Gastroesophageal sphincter (tissue), 4 donors: ENCODE measurements around the gene IL17RB. TPM values are rescaled to one million over a fixed set of nuclear protein-coding genes. Genes with fewer than 3 reads are reported as not detected.

Source experiments
- ATAC-seq: fragments of 150-250 bp; one replicate; pipeline ENCODE4 v1.9.1; 2016; ENCODE audit warnings: mild to moderate bottlenecking, moderate library complexity
- H3K27ac ChIP-seq, 4 donors: fragments of 200-600 bp; sonication (generic) in 3 of 4; 1 replicate in 3 of 4; 2 replicates in 1 of 4; pipeline ENCODE4 v1.5.1; 2016 to 2019
- H3K27me3 ChIP-seq: fragments of 200-600 bp; sonication (generic); one replicate; pipeline ENCODE4 v1.5.1; 2019
- H3K36me3 ChIP-seq, 2 donors: fragments of 200-600 bp; sonication (generic); one replicate each; pipeline ENCODE4 v1.5.1; 2019; ENCODE audit warnings: control low read depth in 1 of 2
- H3K4me1 ChIP-seq, 3 donors: fragments of 200-600 bp; sonication (generic); 1 replicate in 2 of 3; 2 replicates in 1 of 3; pipeline ENCODE4 v1.5.1; 2016 to 2019; ENCODE audit warnings: control low read depth in 2 of 3
- H3K4me3 ChIP-seq, 2 donors: fragments of 200-600 bp; sonication (generic); one replicate each; pipeline ENCODE4 v1.5.1; 2019; ENCODE audit warnings: mild to moderate bottlenecking in 1 of 2, moderate library complexity in 1 of 2
- H3K9me3 ChIP-seq, 3 donors: fragments of 200-600 bp; sonication (generic); one replicate each; pipeline ENCODE4 v1.5.1; 2017 to 2019; ENCODE audit warnings: control low read depth in 2 of 3
- EP300 ChIP-seq: sonication (generic); formaldehyde crosslinking; IDR thresholded peaks from one replicate; pipeline ENCODE4 v1.6.1; 2017; ENCODE audit warnings: antibody characterized with exemption, mild to moderate bottlenecking
- POLR2A ChIP-seq, 2 donors: fragments of 450-650 bp; IDR thresholded peaks; one replicate each; pipeline ENCODE4 v1.6.1; 2017; ENCODE audit warnings: antibody characterized with exemption in 2 of 2, mild to moderate bottlenecking in 2 of 2, moderate library complexity in 1 of 2
- POLR2AphosphoS5 ChIP-seq: sonication (generic); formaldehyde crosslinking; IDR thresholded peaks from one replicate; pipeline ENCODE4 v1.6.1; 2017; ENCODE audit warnings: antibody characterized with exemption
- whole genome bisulfite sequencing, 2 donors: methylation state at CpG; one replicate each; pipeline ENCODE4 v1.1.5; 2018; ENCODE audit warnings: low coverage in 1 of 2; 5-methylcytosine and 5-hydroxymethylcytosine counted together
- total RNA-seq, 4 donors: library from RNA; depleted of rRNA; stranded (reverse); fragments of >200 nt; gene quantifications; one replicate each; pipeline ENCODE4 v1.1.0, GENCODE V29; 2016
- TF ChIP-seq, protein P1 (sequence below), 4 experiments: fragments of 200-600 bp in 2 of 4; fragments of 450-650 bp in 2 of 4; sonication (generic) in 1 of 4; IDR thresholded peaks; one replicate each; pipeline ENCODE4 v1.5.1; 2017 to 2019; ENCODE audit warnings: antibody characterized with exemption in 4 of 4, mild to moderate bottlenecking in 2 of 4, moderate library complexity in 2 of 4

Gene IL17RB
- total RNA-seq, 4 donors from 2014 or later: 0.19 to 1.1 (median 0.45) TPM

DNA sequence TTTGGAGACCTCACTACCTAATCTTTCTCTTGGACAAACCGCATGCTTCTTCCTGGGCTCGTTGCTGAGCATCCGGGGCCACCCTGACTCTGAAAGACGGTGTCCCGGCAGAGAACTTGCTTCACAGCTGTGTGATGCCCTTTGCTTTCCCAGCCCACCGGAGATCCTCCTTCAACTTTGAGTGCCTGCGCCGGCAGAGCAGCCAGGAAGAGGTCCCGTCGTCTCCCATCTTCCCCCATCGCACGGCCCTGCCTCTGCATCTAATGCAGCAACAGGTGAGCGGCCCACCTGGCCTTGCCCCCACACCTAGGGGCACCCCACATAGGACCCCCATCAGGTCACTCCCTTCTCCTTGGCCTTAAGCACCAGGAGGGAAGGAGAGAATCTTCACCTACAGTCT lies 37.9 kb upstream of the IL17RB start:
- H3K27me3 ChIP-seq: no peaks in the 10 kb centered on the region
- no peak overlapping the region for H3K4me3 ChIP-seq
- H3K27ac ChIP-seq: no peak overlapping the region
- no peaks in the 10 kb centered on the region for H3K36me3 ChIP-seq
- H3K4me1 ChIP-seq: peaks cover 0 to 6% (median 0%) of the 10 kb centered on the region in 3 donors
- TF ChIP-seq POLR2AphosphoS5 (no peak), EP300 (no peak), POLR2A (IDR thresholded peaks at IDR 0.05) (no peak)
- TF ChIP-seq, protein P1, sequence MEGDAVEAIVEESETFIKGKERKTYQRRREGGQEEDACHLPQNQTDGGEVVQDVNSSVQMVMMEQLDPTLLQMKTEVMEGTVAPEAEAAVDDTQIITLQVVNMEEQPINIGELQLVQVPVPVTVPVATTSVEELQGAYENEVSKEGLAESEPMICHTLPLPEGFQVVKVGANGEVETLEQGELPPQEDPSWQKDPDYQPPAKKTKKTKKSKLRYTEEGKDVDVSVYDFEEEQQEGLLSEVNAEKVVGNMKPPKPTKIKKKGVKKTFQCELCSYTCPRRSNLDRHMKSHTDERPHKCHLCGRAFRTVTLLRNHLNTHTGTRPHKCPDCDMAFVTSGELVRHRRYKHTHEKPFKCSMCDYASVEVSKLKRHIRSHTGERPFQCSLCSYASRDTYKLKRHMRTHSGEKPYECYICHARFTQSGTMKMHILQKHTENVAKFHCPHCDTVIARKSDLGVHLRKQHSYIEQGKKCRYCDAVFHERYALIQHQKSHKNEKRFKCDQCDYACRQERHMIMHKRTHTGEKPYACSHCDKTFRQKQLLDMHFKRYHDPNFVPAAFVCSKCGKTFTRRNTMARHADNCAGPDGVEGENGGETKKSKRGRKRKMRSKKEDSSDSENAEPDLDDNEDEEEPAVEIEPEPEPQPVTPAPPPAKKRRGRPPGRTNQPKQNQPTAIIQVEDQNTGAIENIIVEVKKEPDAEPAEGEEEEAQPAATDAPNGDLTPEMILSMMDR (IDR thresholded peaks at IDR 0.05): no peak
- H3K9me3 ChIP-seq: no peaks in the 10 kb centered on the region
- 93 to 95% methylated on average over 4 to 8 of the region's 13 CpGs for WGBS, 2 donors
- ATAC-seq: no peak

DNA sequence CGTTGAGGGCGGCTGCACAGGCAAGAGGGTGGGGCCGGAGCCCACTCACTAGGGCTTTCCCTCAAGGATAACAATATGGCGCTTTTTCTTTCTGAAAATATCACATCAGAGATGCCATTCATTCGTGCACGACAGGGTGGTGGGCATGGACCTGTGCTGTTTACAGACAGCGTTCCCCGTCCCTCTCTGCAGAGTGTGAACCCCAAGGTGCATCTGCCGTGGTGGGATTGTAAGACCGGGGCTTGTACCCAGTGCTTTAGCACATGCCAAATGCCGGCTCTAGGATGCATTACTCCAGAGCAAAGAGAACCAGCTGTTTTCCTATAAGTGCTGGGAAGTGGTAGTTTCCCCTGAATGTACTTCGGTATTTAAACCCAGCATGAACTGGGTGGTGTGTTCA lies 37.1 kb upstream of the IL17RB start:
- 72 to 94% methylated on average over 2 to 6 of the region's 12 CpGs for WGBS, 2 donors
- TF ChIP-seq POLR2AphosphoS5 (no peak), EP300 (no peak), POLR2A (IDR thresholded peaks at IDR 0.05) (no peak)
- TF ChIP-seq, protein P1 (IDR thresholded peaks at IDR 0.05): no peak
- no peaks in the 10 kb centered on the region for H3K36me3 ChIP-seq
- H3K4me1 ChIP-seq: peaks cover 0 to 6% (median 0%) of the 10 kb centered on the region in 3 donors
- ATAC-seq: no peak
- H3K27me3 ChIP-seq: no peaks in the 10 kb centered on the region
- H3K27ac ChIP-seq: no peak overlapping the region
- no peaks in the 10 kb centered on the region for H3K9me3 ChIP-seq
- no peak overlapping the region for H3K4me3 ChIP-seq

DNA sequence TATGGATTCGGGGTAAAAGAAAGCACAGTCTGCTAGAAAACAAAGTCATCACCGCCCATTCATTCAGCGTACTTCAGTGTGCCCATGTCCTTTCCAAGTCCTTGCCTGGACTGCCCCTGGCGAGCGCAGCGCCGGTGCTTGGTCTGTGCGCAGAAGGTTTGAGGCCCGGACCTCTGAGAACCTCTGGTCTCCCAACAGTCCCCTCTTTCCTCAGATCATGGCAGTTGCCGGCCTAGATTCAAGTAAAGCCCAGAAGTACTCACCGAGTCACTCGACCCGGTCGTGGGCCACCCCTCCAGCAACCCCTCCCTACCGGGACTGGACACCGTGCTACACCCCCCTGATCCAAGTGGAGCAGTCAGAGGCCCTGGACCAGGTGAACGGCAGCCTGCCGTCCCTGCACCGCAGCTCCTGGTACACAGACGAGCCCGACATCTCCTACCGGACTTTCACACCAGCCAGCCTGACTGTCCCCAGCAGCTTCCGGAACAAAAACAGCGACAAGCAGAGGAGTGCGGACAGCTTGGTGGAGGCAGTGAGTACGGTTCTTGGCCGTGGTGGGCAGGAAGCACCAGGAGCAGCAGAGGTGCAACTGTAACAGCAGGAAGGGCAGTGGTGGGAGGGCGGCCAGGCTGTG lies 36.5 kb upstream of the IL17RB start:
- 88% methylated on average over 11 of the region's 28 CpGs; no CpG with 5 or more reads in 1 of the 2 donors for WGBS, 2 donors
- Histone ChIP-seq H3K27me3 (no peaks in the 10 kb centered on the region), H3K4me1 (peaks cover 0 to 6% (median 0%) of the 10 kb centered on the region in 3 donors), H3K4me3 (no peak overlapping the region), H3K36me3 (no peaks in the 10 kb centered on the region), H3K9me3 (no peaks in the 10 kb centered on the region), H3K27ac (no peak overlapping the region)
- ATAC-seq: no peak
- TF ChIP-seq, protein P1 (IDR thresholded peaks at IDR 0.05): no peak
- no peak for TF ChIP-seq EP300
- no peak for TF ChIP-seq POLR2AphosphoS5
- no peak for TF ChIP-seq POLR2A (IDR thresholded peaks at IDR 0.05)

DNA sequence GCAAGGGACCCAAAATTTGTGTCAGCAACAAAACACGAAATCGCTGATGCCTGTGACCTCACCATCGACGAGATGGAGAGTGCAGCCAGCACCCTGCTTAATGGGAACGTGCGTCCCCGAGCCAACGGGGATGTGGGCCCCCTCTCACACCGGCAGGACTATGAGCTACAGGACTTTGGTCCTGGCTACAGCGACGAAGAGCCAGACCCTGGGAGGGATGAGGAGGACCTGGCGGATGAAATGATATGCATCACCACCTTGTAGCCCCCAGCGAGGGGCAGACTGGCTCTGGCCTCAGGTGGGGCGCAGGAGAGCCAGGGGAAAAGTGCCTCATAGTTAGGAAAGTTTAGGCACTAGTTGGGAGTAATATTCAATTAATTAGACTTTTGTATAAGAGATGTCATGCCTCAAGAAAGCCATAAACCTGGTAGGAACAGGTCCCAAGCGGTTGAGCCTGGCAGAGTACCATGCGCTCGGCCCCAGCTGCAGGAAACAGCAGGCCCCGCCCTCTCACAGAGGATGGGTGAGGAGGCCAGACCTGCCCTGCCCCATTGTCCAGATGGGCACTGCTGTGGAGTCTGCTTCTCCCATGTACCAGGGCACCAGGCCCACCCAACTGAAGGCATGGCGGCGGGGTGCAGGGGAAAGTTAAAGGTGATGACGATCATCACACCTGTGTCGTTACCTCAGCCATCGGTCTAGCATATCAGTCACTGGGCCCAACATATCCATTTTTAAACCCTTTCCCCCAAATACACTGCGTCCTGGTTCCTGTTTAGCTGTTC lies 35.0 kb upstream of the IL17RB start:
- no peak overlapping the region for H3K27ac ChIP-seq
- no peaks in the 10 kb centered on the region for H3K27me3 ChIP-seq
- H3K9me3 ChIP-seq: no peaks in the 10 kb centered on the region
- TF ChIP-seq POLR2A (IDR thresholded peaks at IDR 0.05) (no peak), POLR2AphosphoS5 (no peak), EP300 (no peak)
- TF ChIP-seq, protein P1 (IDR thresholded peaks at IDR 0.05): no peak
- no peaks in the 10 kb centered on the region for H3K36me3 ChIP-seq
- no peak for ATAC-seq
- WGBS, 2 donors: 87 to 93% methylated on average over 7 to 15 of the region's 24 CpGs
- H3K4me3 ChIP-seq: no peak overlapping the region
- peaks cover 0 to 5% (median 0%) of the 10 kb centered on the region in 3 donors for H3K4me1 ChIP-seq
